Neural progenitor cell (in vitro differentiated cells): ENCODE data around the gene HUNK. TPM values are rescaled to one million over a fixed set of nuclear protein-coding genes. Genes with fewer than 3 reads are reported as not detected.

Source experiments
- DNase-seq: peaks from one replicate; pipeline ENCODE4 v3.0.0-alpha.2; 2016; ENCODE audit warnings: low spot score
- H2AFZ ChIP-seq: fragments of 200-600 bp; sonication (generic); replicated peaks from 2 replicates; pipeline ENCODE4 v1.6.1; 2016; ENCODE audit warnings: antibody characterized with exemption
- H3F3A ChIP-seq: fragments of 200-600 bp; sonication (generic); 2 replicates; pipeline ENCODE4 v1.6.1; 2016; ENCODE audit warnings: antibody characterized with exemption, low read depth
- H3K27ac ChIP-seq: fragments of 200-600 bp; sonication (generic); 2 replicates; pipeline ENCODE4 v1.5.1; 2016; ENCODE audit warnings: mild to moderate bottlenecking
- H3K27me3 ChIP-seq: fragments of 200-600 bp; sonication (generic); 2 replicates; pipeline ENCODE4 v1.6.1; 2016; ENCODE audit warnings: mild to moderate bottlenecking, moderate library complexity
- H3K36me3 ChIP-seq: fragments of 200-600 bp; sonication (generic); 2 replicates; pipeline ENCODE4 v1.5.1; 2016
- H3K4me1 ChIP-seq: fragments of 200-600 bp; sonication (generic); 2 replicates; pipeline ENCODE4 v1.6.1; 2016; ENCODE audit warnings: mixed run types
- H3K4me2 ChIP-seq: fragments of 200-600 bp; sonication (generic); 2 replicates; pipeline ENCODE4 v1.6.1; 2016
- H3K4me3 ChIP-seq: fragments of 200-600 bp; sonication (generic); 2 replicates; pipeline ENCODE4 v1.5.1; 2016
- H3K79me2 ChIP-seq: fragments of 200-600 bp; sonication (generic); 2 replicates; pipeline ENCODE4 v1.6.1; 2016; ENCODE audit warnings: low read depth
- H3K9ac ChIP-seq: fragments of 200-600 bp; sonication (generic); 2 replicates; pipeline ENCODE4 v1.6.1; 2016
- H3K9me3 ChIP-seq: fragments of 200-600 bp; sonication (generic); 2 replicates; pipeline ENCODE4 v1.5.1; 2016; ENCODE audit warnings: low read depth
- H4K20me1 ChIP-seq: fragments of 200-600 bp; sonication (generic); 2 replicates; pipeline ENCODE4 v1.6.1; 2016; ENCODE audit warnings: low read depth
- H3K27ac Mint-ChIP-seq: 3 replicates; pipeline ENCODE4 v1.8.0; 2021; ENCODE audit warnings: mixed read lengths
- H3K27me3 Mint-ChIP-seq: 2 replicates; pipeline ENCODE4 v1.8.0; 2022; ENCODE audit warnings: low read depth, mild to moderate bottlenecking, inconsistent platforms, moderate library complexity, mixed read lengths; ENCODE audit not compliant: insufficient read depth
- H3K36me3 Mint-ChIP-seq: 3 replicates; pipeline ENCODE4 v1.8.0; 2021; ENCODE audit warnings: mixed read lengths
- H3K4me1 Mint-ChIP-seq: 3 replicates; pipeline ENCODE4 v1.8.0; 2021; ENCODE audit warnings: mixed read lengths
- H3K4me3 Mint-ChIP-seq: 3 replicates; pipeline ENCODE4 v1.8.0; 2021; ENCODE audit warnings: mild to moderate bottlenecking, moderate library complexity, mixed read lengths
- H3K9me3 Mint-ChIP-seq: 3 replicates; pipeline ENCODE4 v1.8.0; 2020; ENCODE audit warnings: mixed read lengths
- CTCF ChIP-seq: fragments of 200-600 bp; sonication (generic); IDR thresholded peaks from 2 replicates; pipeline ENCODE4 v1.5.1; 2017; ENCODE audit warnings: antibody characterized with exemption, mild to moderate bottlenecking
- EZH2 ChIP-seq: fragments of 200-600 bp; sonication (generic); IDR thresholded peaks from 2 replicates; pipeline ENCODE4 v1.6.1; 2017; ENCODE audit warnings: antibody characterized with exemption, mild to moderate bottlenecking, moderate library complexity
- EZH2phosphoT487 ChIP-seq: fragments of 200-600 bp; sonication (generic); IDR thresholded peaks from 2 replicates; pipeline ENCODE4 v1.6.1; 2017; ENCODE audit warnings: antibody characterized with exemption
- total RNA-seq: library from RNA; depleted of rRNA; stranded (reverse); fragments of >200 nt; gene quantifications from 2 replicates; pipeline ENCODE4 v1.2.3, GENCODE V29; 2015; ENCODE audit warnings: low replicate concordance

Gene HUNK
- total RNA-seq, 1 donor from 2014 or later: 4.7 TPM

GRCh38 chr21:32004291-32004690, 131.5 kb downstream of the HUNK start:
- H3K27me3 Mint-ChIP-seq: no peaks in the 10 kb centered on the region
- no peak overlapping the region for H3K9ac ChIP-seq
- peaks cover 2% of the 10 kb centered on the region for H3K9me3 Mint-ChIP-seq

GRCh38 chr21:32007456-32007855, 134.6 kb downstream of the HUNK start:
- no peak overlapping the region for H3K9ac ChIP-seq

More at GRCh38 chr21:32004291-32004690, 131.5 kb downstream of the HUNK start:
- Histone ChIP-seq H3K27me3 (no peaks in the 10 kb centered on the region), H3K4me1 (no peaks in the 10 kb centered on the region), H3K36me3 (no peaks in the 10 kb centered on the region), H3K4me2 (no peak overlapping the region), H3F3A (no peaks in the 10 kb centered on the region), H3K4me3 (no peak overlapping the region), H3K27ac (no peak overlapping the region), H2AFZ (no peak overlapping the region), H4K20me1 (no peaks in the 10 kb centered on the region), H3K79me2 (no peaks in the 10 kb centered on the region), H3K9me3 (no peaks in the 10 kb centered on the region)
- H3K4me3 Mint-ChIP-seq: no peak overlapping the region
- TF ChIP-seq EZH2: no peak
- TF ChIP-seq EZH2phosphoT487: no peak
- no peak for TF ChIP-seq CTCF
- DNase-seq: no peak
- H3K4me1 Mint-ChIP-seq: peaks cover 11% of the 10 kb centered on the region
- H3K27ac Mint-ChIP-seq: no peak overlapping the region
- H3K36me3 Mint-ChIP-seq: peaks cover 36% of the 10 kb centered on the region

GRCh38 chr21:32008714-32009113, 135.9 kb downstream of the HUNK start:
- no peaks in the 10 kb centered on the region for H3K36me3 ChIP-seq
- no peak overlapping the region for H3K27ac ChIP-seq
- H2AFZ ChIP-seq: no peak overlapping the region
- TF ChIP-seq EZH2phosphoT487 (no peak), CTCF (no peak), EZH2 (no peak)
- H3K4me1 Mint-ChIP-seq: peaks cover 3% of the 10 kb centered on the region
- H3K4me1 ChIP-seq: peaks cover 5% of the 10 kb centered on the region
- H3F3A ChIP-seq: peaks cover 2% of the 10 kb centered on the region
- H3K9me3 ChIP-seq: no peaks in the 10 kb centered on the region
- H3K27ac Mint-ChIP-seq: no peak overlapping the region
- H3K4me2 ChIP-seq: no peak overlapping the region
- peaks cover 11% of the 10 kb centered on the region for H3K36me3 Mint-ChIP-seq
- H3K79me2 ChIP-seq: no peaks in the 10 kb centered on the region
- H3K27me3 Mint-ChIP-seq: no peaks in the 10 kb centered on the region
- H3K9ac ChIP-seq: no peak overlapping the region
- no peak for DNase-seq
- no peaks in the 10 kb centered on the region for H4K20me1 ChIP-seq
- no peak overlapping the region for H3K4me3 ChIP-seq
- peaks cover 2% of the 10 kb centered on the region for H3K9me3 Mint-ChIP-seq
- H3K4me3 Mint-ChIP-seq: no peak overlapping the region
- H3K27me3 ChIP-seq: no peaks in the 10 kb centered on the region

More at GRCh38 chr21:32007456-32007855, 134.6 kb downstream of the HUNK start:
- Histone ChIP-seq H3K9me3 (no peaks in the 10 kb centered on the region), H4K20me1 (no peaks in the 10 kb centered on the region), H3K27ac (no peak overlapping the region), H3K4me3 (no peak overlapping the region), H3K79me2 (no peaks in the 10 kb centered on the region), H3K4me2 (no peak overlapping the region), H3K36me3 (no peaks in the 10 kb centered on the region), H2AFZ (no peak overlapping the region), H3F3A (peaks cover 2% of the 10 kb centered on the region), H3K27me3 (no peaks in the 10 kb centered on the region), H3K4me1 (peaks cover 5% of the 10 kb centered on the region)
- TF ChIP-seq CTCF (no peak), EZH2 (no peak), EZH2phosphoT487 (no peak)
- Mint-ChIP-seq H3K27me3 (no peaks in the 10 kb centered on the region), H3K9me3 (peaks cover 2% of the 10 kb centered on the region), H3K36me3 (peaks cover 19% of the 10 kb centered on the region), H3K4me3 (no peak overlapping the region), H3K27ac (no peak overlapping the region), H3K4me1 (peaks cover 3% of the 10 kb centered on the region)
- DNase-seq: no peak
